DOHH2 (cell line): ENCODE measurements around the gene FILIP1.

Source experiments
- EZH2phosphoT487 ChIP-seq: fragments of 200-600 bp; sonication (generic); IDR thresholded peaks from 2 replicates; pipeline ENCODE4 v1.6.1; 2017; ENCODE audit warnings: borderline replicate concordance, mild to moderate bottlenecking, antibody characterized with exemption, low read length, moderate library complexity, mixed read lengths
- TF ChIP-seq, protein P1 (sequence below): fragments of 200-600 bp; sonication (generic); IDR thresholded peaks from one replicate; pipeline ENCODE4 v1.5.1; 2014; ENCODE audit warnings: antibody characterized with exemption, mild to moderate bottlenecking, low read depth, low read length; ENCODE audit not compliant: poor library complexity, severe bottlenecking

DNA sequence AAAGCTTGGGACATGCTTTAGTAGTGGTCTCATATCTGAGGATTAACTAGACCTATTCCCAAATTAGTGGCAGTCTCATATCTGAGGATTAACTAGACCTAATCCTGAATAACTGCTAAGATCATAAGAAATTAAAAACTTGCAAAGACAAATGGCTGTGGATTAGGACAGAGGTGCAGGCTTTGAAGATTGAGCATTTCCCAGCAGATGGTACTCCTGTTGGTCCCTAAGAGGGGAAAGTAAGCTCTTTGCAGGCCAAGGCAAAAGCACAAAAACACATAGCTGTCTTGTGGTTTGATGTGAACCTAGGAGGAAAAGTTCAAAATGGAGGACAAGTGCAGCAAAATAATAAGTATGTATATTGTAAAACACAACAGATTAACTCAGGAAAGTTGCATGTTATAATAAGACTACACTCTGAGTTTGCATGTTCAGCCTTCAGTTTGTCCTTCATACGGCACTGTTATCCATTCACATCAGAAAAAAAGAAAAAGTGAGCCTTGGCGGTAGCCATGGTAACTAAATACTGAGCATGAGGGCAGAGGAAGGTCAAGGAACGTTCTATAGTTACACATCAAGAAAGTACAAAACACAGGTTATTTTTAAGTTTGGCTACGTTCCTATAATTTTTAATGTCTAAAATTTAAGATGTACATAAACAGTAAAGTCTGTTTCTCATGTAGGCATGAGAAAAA lies 62.8 kb downstream of the FILIP1 start:
- TF ChIP-seq, protein P1, sequence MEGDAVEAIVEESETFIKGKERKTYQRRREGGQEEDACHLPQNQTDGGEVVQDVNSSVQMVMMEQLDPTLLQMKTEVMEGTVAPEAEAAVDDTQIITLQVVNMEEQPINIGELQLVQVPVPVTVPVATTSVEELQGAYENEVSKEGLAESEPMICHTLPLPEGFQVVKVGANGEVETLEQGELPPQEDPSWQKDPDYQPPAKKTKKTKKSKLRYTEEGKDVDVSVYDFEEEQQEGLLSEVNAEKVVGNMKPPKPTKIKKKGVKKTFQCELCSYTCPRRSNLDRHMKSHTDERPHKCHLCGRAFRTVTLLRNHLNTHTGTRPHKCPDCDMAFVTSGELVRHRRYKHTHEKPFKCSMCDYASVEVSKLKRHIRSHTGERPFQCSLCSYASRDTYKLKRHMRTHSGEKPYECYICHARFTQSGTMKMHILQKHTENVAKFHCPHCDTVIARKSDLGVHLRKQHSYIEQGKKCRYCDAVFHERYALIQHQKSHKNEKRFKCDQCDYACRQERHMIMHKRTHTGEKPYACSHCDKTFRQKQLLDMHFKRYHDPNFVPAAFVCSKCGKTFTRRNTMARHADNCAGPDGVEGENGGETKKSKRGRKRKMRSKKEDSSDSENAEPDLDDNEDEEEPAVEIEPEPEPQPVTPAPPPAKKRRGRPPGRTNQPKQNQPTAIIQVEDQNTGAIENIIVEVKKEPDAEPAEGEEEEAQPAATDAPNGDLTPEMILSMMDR, result no peak
- TF ChIP-seq EZH2phosphoT487, result no peak
